Small intestine (tissue), 16 donors: ENCODE results near the gene MLYCD. TPM values are rescaled to one million over a fixed set of nuclear protein-coding genes. Genes with fewer than 3 reads are reported as not detected.

ENCODE experiments used
- DNase-seq, 2 donors: peaks; one replicate each; pipeline versions ENCODE4 v3.0.0 to v3.0.0-alpha.2; 2013
- FAIRE-seq: peaks from 2 replicates; lab custom pipeline; 2012; peaks lifted over from hg19 to GRCh38; lab: Jason Lieb, UNC
- H3K27ac ChIP-seq, 3 donors: one replicate each; pipeline ENCODE4 v1.5.1; 2013; ENCODE audit warnings: low read length in 2 of 3, mild to moderate bottlenecking in 2 of 3, control low read depth in 1 of 3, inconsistent platforms in 1 of 3, low read depth in 1 of 3, moderate library complexity in 1 of 3
- H3K27me3 ChIP-seq, 3 donors: one replicate each; pipeline ENCODE4 v1.6.1; 2013; ENCODE audit warnings: low read length in 3 of 3, inconsistent platforms in 1 of 3; ENCODE audit not compliant: control insufficient read depth in 3 of 3, insufficient read depth in 3 of 3
- H3K36me3 ChIP-seq, 3 donors: one replicate each; pipeline ENCODE4 v1.6.1; 2013; ENCODE audit warnings: low read length in 3 of 3, inconsistent platforms in 1 of 3, low read depth in 1 of 3, mild to moderate bottlenecking in 1 of 3, moderate library complexity in 1 of 3; ENCODE audit not compliant: control insufficient read depth in 3 of 3, insufficient read depth in 2 of 3
- H3K4me1 ChIP-seq, 3 donors: one replicate each; pipeline ENCODE4 v1.6.1; 2013; ENCODE audit warnings: low read length in 2 of 3, inconsistent platforms in 1 of 3, low read depth in 1 of 3, mild to moderate bottlenecking in 1 of 3, moderate library complexity in 1 of 3; ENCODE audit not compliant: control insufficient read depth in 3 of 3, insufficient read depth in 2 of 3
- H3K4me3 ChIP-seq, 3 donors: one replicate each; pipeline ENCODE4 v1.5.1; 2013; ENCODE audit warnings: low read length in 3 of 3, control low read depth in 1 of 3, inconsistent platforms in 1 of 3, low read depth in 1 of 3, mild to moderate bottlenecking in 1 of 3, moderate library complexity in 1 of 3
- H3K9me3 ChIP-seq, 2 donors: one replicate each; pipeline ENCODE4 v1.6.1; 2013; ENCODE audit warnings: low read depth in 1 of 2, low read length in 1 of 2; ENCODE audit not compliant: control insufficient read depth in 2 of 2, insufficient read depth in 1 of 2
- WGBS, 3 donors: extraction: QIAGEN DNeasy Blood & Tissue Kit; methylation state at CpG; one replicate each; pipeline ENCODE4 v1.1.7; 2013; 5-methylcytosine and 5-hydroxymethylcytosine counted together
- long read RNA-seq, 10 donors: transcript quantifications; one replicate each; lab custom pipeline, GENCODE V29; 2026
- polyA plus RNA-seq, 4 donors: library from polyadenylated mRNA; stranded (reverse) in 3 of 4; unstranded in 1 of 4; fragments of 200-250 nt in 3 of 4; fragments of 120-200 nt in 1 of 4; gene quantifications; one replicate each; pipeline versions ENCODE4 v1.2.1 to v1.2.3, GENCODE V29; 2013
- donor health status: healthy with polysubstance abuse.
- donor health status: control.
- donor health status: control.
- donor health status: Bipolar disorder and iron deficiency.
- donor health status: healthy.

Gene MLYCD
- 1 to 10 TPM; 2.2 to 5.3 (median 3.4) TPM for polyA plus RNA-seq
- long read RNA-seq, donor 1, result 0 reads
- long read RNA-seq, donor 2, full-length matches to known transcripts, result 5 of 5 reads
- long read RNA-seq, donor 2, partial matches to known transcripts, result 0 of 5 reads
- long read RNA-seq, donor 2, other reads (novel, unspliced or antisense), result 0 of 5 reads
- long read RNA-seq, donor 3, full-length matches to known transcripts, result 6 of 12 reads
- long read RNA-seq, donor 3, partial matches to known transcripts, result 6 of 12 reads
- long read RNA-seq, donor 3, other reads (novel, unspliced or antisense), result 0 of 12 reads
- long read RNA-seq, donor 4, result 0 reads
- long read RNA-seq, donor 5, full-length matches to known transcripts, result 3 of 3 reads
- long read RNA-seq, donor 5, partial matches to known transcripts, result 0 of 3 reads
- long read RNA-seq, donor 5, other reads (novel, unspliced or antisense), result 0 of 3 reads
- long read RNA-seq, donor 6, full-length matches to known transcripts, result 2 of 2 reads
- long read RNA-seq, donor 6, partial matches to known transcripts, result 0 of 2 reads
- long read RNA-seq, donor 6, other reads (novel, unspliced or antisense), result 0 of 2 reads
- long read RNA-seq, donor 7, full-length matches to known transcripts, result 36 of 36 reads
- long read RNA-seq, donor 7, partial matches to known transcripts, result 0 of 36 reads
- long read RNA-seq, donor 7, other reads (novel, unspliced or antisense), result 0 of 36 reads
- long read RNA-seq, donor 8, result 0 reads
- long read RNA-seq, donor 9, full-length matches to known transcripts, result 2 of 2 reads
- long read RNA-seq, donor 9, partial matches to known transcripts, result 0 of 2 reads
- long read RNA-seq, donor 9, other reads (novel, unspliced or antisense), result 0 of 2 reads
- long read RNA-seq, donor 10, full-length matches to known transcripts, result 12 of 12 reads
- long read RNA-seq, donor 10, partial matches to known transcripts, result 0 of 12 reads
- long read RNA-seq, donor 10, other reads (novel, unspliced or antisense), result 0 of 12 reads

DNA sequence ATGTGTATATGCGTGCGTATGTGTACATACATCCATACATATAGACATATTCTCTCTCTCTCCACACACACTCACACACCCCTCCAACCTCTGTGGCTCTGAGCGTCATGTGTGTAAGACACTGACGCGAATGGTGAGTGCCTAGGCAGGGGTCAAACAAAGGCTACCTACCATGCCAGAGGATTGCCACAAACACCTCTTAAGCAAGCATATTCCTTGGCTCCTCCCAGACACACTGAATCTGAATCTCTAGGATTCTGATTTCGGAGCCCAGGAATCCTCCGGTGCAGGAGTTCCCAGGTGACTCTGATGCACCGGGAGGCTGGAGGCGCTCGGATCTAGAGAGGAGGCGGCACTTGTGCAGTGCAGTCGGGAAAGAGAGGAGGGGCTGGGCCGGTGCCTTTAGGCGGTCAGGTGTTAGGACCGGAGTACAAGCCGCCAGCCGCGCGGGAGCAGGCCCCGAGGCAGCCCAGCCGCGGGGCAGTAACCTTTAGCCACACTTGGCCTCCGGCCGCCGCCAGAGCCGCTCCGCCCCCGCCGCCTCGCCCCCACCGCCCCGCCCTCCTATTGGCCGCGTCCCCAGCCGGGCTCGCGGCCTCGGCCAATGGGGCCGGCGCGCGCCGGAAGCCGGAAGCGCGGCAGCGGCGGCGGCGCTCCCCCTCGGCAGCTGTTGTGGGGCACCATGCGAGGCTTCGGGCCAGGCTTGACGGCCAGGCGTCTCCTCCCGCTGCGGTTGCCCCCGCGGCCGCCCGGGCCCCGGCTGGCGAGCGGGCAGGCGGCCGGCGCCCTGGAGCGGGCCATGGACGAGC is at the start of gene MLYCD:
Gene MLYCD (plus strand): TSS at position 653 of the 809 bp plus-strand sequence. CDS start 30 bp downstream, at position 683.
- peaks cover 0 to 2% (median 2%) of the 10 kb centered on the region in 3 donors for H3K36me3 ChIP-seq
- 3 to 5% (median 4%) methylated on average over 52 to 69 of the region's 69 CpGs for WGBS, 3 donors
- H3K27me3 ChIP-seq, result no peaks in the 10 kb centered on the region
- peaks cover 1 to 12% (median 5%) of the 10 kb centered on the region in 3 donors for H3K4me1 ChIP-seq
- peak within 1 kb of the TSS; percentile 47 to 94 (median 75) for H3K4me3 ChIP-seq
- H3K27ac ChIP-seq, result peak within 1 kb of the TSS; percentile 60 to 97 (median 90)
- DNase-seq (peak; percentile 85 to 91), FAIRE-seq (no peak)
- H3K9me3 ChIP-seq, result no peaks in the 10 kb centered on the region

DNA sequence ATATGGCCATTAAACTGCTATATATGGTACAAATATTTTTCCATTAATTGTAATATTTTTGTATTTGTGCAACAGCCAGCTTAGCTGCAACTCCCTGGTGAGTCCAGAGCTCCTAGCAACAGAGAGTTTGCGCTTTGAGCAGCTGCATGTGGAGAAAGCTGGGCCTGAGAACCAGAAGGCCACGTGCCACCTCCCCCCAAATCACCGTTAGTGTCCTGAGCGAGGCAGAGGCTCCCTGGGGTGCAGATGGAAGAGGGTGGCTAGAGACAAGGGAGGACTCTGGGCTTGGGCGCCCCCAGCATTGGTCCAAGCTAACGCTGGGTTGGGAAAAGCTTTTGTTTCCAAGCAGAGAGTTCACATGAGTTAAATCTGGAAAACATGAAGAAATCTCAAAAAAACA is 49.5 kb upstream of the MLYCD start:
- Histone ChIP-seq H3K4me3 (no peak overlapping the region), H3K27ac (no peak overlapping the region), H3K36me3 (no peaks in the 10 kb centered on the region), H3K9me3 (peaks cover 0 to 5% of the 10 kb centered on the region in 2 donors), H3K27me3 (peaks cover 0 to 2% (median 0%) of the 10 kb centered on the region in 3 donors), H3K4me1 (no peaks in the 10 kb centered on the region)
- WGBS, 3 donors, result 81 to 90% (median 88%) methylated on average over 6 of the region's 6 CpGs
- FAIRE-seq (no peak), DNase-seq (no peak)

DNA sequence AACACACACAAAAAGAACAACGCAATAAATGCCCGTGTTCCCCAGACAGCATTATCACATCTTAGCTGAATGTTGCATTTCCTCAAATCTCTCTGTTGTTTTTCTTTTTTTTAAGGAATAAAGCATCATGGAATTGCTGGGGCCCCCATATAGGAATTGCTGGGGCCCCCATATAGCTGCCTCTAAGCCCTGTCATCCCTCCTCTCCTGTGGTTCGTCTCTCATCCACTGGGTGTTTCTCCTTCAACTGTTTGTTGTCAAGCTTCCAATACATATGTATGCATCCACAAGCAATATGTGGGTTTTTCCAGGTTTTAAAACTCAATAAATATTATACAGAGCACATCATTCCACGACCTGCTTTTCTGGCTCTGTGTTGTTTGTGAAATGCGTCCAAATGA is 48.0 kb upstream of the MLYCD start:
- no peaks in the 10 kb centered on the region for H3K4me1 ChIP-seq
- no peak for DNase-seq
- WGBS, 3 donors, result 62 to 76% (median 64%) methylated on average over 5 of the region's 5 CpGs
- H3K27ac ChIP-seq, result no peak overlapping the region
- H3K9me3 ChIP-seq, result peaks cover 0 to 5% of the 10 kb centered on the region in 2 donors
- H3K36me3 ChIP-seq, result no peaks in the 10 kb centered on the region
- H3K4me3 ChIP-seq, result no peak overlapping the region
- H3K27me3 ChIP-seq, result peaks cover 0 to 5% (median 0%) of the 10 kb centered on the region in 3 donors
- no peak for FAIRE-seq

DNA sequence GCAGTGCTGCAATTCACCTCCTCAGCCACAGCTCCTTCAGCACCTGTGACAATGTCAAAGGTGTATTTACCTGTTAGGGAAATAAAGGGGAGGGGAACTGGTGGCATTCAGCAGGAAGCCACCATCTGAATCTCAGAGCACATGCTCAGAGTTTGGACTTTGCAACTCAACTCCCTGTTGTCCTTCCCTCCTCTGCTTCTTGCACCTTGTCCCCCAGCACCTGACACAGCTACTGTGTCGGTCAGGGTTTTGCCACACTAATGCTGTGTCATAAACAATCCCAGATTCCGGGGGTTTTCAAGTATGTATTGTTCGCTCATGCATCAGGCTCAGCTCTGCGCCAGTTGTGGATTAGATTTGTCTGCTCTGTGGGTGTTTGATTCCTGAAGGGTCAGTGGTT is 47.4 kb upstream of the MLYCD start:
- H3K27ac ChIP-seq, result peak overlapping the region in 1 of 3 donors; percentile 44

DNA sequence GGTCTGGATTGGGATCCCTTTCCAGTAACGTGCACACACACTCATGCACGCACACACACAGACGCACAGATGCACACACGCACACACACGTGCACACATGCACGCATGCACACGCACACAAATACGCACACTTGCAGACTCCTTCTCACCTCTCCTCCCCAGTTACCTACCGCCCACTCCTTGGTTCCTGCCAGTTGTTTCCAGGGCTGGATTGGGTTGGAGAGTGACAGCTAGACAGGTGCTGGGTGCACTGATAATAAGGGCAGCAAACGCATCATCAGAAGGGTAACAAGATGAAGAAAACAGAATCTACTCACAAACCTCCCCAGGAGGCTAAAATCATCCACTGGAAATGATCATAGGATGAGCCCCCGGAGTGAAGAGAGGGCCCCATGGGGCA is 46.1 kb upstream of the MLYCD start:
- Histone ChIP-seq H3K4me3 (no peak overlapping the region), H3K27me3 (peaks cover 0 to 6% (median 0%) of the 10 kb centered on the region in 3 donors), H3K9me3 (peaks cover 0 to 5% of the 10 kb centered on the region in 2 donors), H3K27ac (no peak overlapping the region), H3K36me3 (no peaks in the 10 kb centered on the region), H3K4me1 (no peaks in the 10 kb centered on the region)
- DNase-seq (no peak), FAIRE-seq (no peak)
- 92 to 93% (median 93%) methylated on average over 11 of the region's 11 CpGs for WGBS, 3 donors

More for the DNA sequence above, 47.4 kb upstream of the MLYCD start:
- H3K9me3 ChIP-seq, result peaks cover 0 to 5% of the 10 kb centered on the region in 2 donors
- H3K36me3 ChIP-seq, result no peaks in the 10 kb centered on the region
- no peaks in the 10 kb centered on the region for H3K4me1 ChIP-seq
- DNase-seq, result peak; percentile 77 to 88
- no peak for FAIRE-seq
- H3K4me3 ChIP-seq, result no peak overlapping the region
- peaks cover 0 to 6% (median 0%) of the 10 kb centered on the region in 3 donors for H3K27me3 ChIP-seq
- WGBS, 3 donors, result 42 to 63% (median 59%) methylated on average over 4 of the region's 4 CpGs

DNA sequence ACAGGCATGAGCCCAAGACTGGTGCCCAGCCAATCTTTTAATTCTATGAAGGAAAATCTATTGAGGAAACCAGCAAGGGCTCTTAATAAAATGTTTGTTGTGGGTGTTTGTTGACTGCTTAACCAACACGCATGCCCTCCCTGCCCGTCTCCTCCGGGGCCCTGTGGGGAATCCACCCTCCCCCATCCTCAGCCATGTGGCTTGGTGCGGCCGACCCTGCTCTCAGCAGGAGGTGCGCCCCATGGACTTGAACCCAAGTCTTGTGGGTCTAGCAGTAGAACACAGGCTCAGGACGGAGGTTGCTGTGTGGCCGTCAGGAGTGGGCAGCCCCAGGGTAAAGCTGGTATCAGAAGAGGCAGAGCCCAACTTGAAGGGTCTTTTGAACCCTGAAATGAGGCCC is 45.1 kb upstream of the MLYCD start:
- peaks cover 0 to 6% (median 0%) of the 10 kb centered on the region in 3 donors for H3K27me3 ChIP-seq
- H3K36me3 ChIP-seq, result no peaks in the 10 kb centered on the region
- H3K4me1 ChIP-seq, result no peaks in the 10 kb centered on the region
- FAIRE-seq (no peak), DNase-seq (no peak)
- no peak overlapping the region for H3K4me3 ChIP-seq
- no peak overlapping the region for H3K27ac ChIP-seq
- WGBS, 3 donors, result 89 to 95% (median 91%) methylated on average over 8 of the region's 8 CpGs
- peaks cover 0 to 5% of the 10 kb centered on the region in 2 donors for H3K9me3 ChIP-seq

DNA sequence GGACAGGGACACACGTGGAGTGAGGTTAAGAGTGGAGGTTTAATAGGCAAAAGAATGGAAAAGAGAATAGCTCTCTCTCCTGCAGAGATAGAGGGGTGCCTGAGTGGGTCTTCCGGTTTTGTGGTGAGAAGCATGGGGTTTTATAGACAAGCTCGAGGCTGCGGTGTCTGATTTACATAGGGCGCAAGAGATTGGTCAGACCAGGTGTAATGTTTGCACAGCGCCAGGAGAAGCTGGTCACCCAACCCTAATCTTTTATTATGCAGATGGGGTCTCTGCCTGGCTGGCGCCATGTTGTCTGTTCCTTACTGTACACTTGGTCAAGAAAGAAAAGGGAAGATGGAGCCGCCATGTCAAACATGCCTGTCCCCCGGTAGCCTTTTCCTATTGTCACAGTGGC is 44.5 kb upstream of the MLYCD start:
- Histone ChIP-seq H3K4me1 (no peaks in the 10 kb centered on the region), H3K9me3 (peaks cover 0 to 5% of the 10 kb centered on the region in 2 donors), H3K4me3 (no peak overlapping the region), H3K27me3 (peaks cover 0 to 6% (median 0%) of the 10 kb centered on the region in 3 donors), H3K36me3 (no peaks in the 10 kb centered on the region), H3K27ac (no peak overlapping the region)
- FAIRE-seq (no peak), DNase-seq (no peak)
- 75 to 82% (median 80%) methylated on average over 9 of the region's 9 CpGs for WGBS, 3 donors
